ENCODE measurements around the gene TBX2. TPM values are rescaled to one million over a fixed set of nuclear protein-coding genes. Genes with fewer than 3 reads are reported as not detected.

Gene TBX2
- total RNA-seq, 1 donor from 2014 or later: 9.8 TPM

- peak overlapping the region; percentile 59 to 78 for H3K4me3 ChIP-seq
- H3K36me3 ChIP-seq: no peaks in the 10 kb centered on the region
- H3K9me3 ChIP-seq: no peaks in the 10 kb centered on the region
- H3K4me1 ChIP-seq: peaks cover 74% of the 10 kb centered on the region
- peak overlapping the region; percentile 68 for H3K27ac ChIP-seq
- intact Hi-C loops (cut with DNase I): loop anchor here (10.0 kb wide), 1 partner anchor 652 kb away; the partner anchor contains the start of gene MED13
- H3K27me3 ChIP-seq: no peaks in the 10 kb centered on the region
- no peak for TF ChIP-seq CTCF (IDR thresholded peaks at IDR 0.05)
- peak in 1 of 2 donors; percentile 88 for DNase-seq (ENCODE audit: extremely low spot score in 2 of 2)
These were observed 13.4 kb downstream of the TBX2 start for GRCh38 chr17:61412860-61413660.

- Histone ChIP-seq H3K27ac (no peak overlapping the region), H3K4me1 (peaks cover 67% of the 10 kb centered on the region), H3K27me3 (no peaks in the 10 kb centered on the region), H3K9me3 (no peaks in the 10 kb centered on the region), H3K4me3 (no peak overlapping the region), H3K36me3 (no peaks in the 10 kb centered on the region)
- TF ChIP-seq POLR2A (IDR thresholded peaks at IDR 0.05): no peak
- no peak for TF ChIP-seq CTCF (IDR thresholded peaks at IDR 0.05)
- TF ChIP-seq POLR2AphosphoS5 (IDR thresholded peaks at IDR 0.05; ENCODE audit: insufficient read depth in 1 of 2, low read depth in 1 of 2): no peak
- DNase-seq (ENCODE audit: extremely low spot score in 2 of 2): peak in 1 of 2 donors; percentile 77
- intact Hi-C loops (cut with DNase I): loop anchor here (10.0 kb wide), 1 partner anchor 651 kb away; the partner anchor contains the start of gene MED13
These were observed 14.1 kb downstream of the TBX2 start for GRCh38 chr17:61413661-61414126.

- Histone ChIP-seq H3K9me3 (no peaks in the 10 kb centered on the region), H3K27ac (no peak overlapping the region), H3K4me1 (peaks cover 61% of the 10 kb centered on the region), H3K4me3 (no peak overlapping the region), H3K36me3 (no peaks in the 10 kb centered on the region), H3K27me3 (no peaks in the 10 kb centered on the region)
- DNase-seq (ENCODE audit: extremely low spot score in 2 of 2): peak; percentile 46 to 85
- no peak for TF ChIP-seq POLR2A (IDR thresholded peaks at IDR 0.05)
- TF ChIP-seq POLR2AphosphoS5 (IDR thresholded peaks at IDR 0.05; ENCODE audit: insufficient read depth in 1 of 2, low read depth in 1 of 2): no peak
- TF ChIP-seq CTCF (IDR thresholded peaks at IDR 0.05): no peak
- intact Hi-C loops (cut with DNase I): loop anchor here (10.0 kb wide), 1 partner anchor 650 kb away; the partner anchor contains the start of gene MED13
These were observed 14.7 kb downstream of the TBX2 start for GRCh38 chr17:61414141-61414935.

- no peaks in the 10 kb centered on the region for H3K36me3 ChIP-seq
- H3K4me1 ChIP-seq: peaks cover 58% of the 10 kb centered on the region
- no peak overlapping the region for H3K4me3 ChIP-seq
- intact Hi-C loops (cut with DNase I): loop anchor here (10.0 kb wide), 1 partner anchor 650 kb away; the partner anchor contains the start of gene MED13
- TF ChIP-seq POLR2AphosphoS5 (IDR thresholded peaks at IDR 0.05; ENCODE audit: insufficient read depth in 1 of 2, low read depth in 1 of 2): no peak
- no peak for TF ChIP-seq POLR2A (IDR thresholded peaks at IDR 0.05)
- TF ChIP-seq CTCF (IDR thresholded peaks at IDR 0.05): no peak
- DNase-seq (ENCODE audit: extremely low spot score in 2 of 2): peak; percentile 62 to 74
- no peaks in the 10 kb centered on the region for H3K9me3 ChIP-seq
- H3K27me3 ChIP-seq: no peaks in the 10 kb centered on the region
- H3K27ac ChIP-seq: no peak overlapping the region
These were observed 15.3 kb downstream of the TBX2 start for GRCh38 chr17:61414936-61415251.
